Right lobe of liver (tissue), 6 donors: Measurements from ENCODE around the gene PRKCZ. TPM values are rescaled to one million over a fixed set of nuclear protein-coding genes. Genes with fewer than 3 reads are reported as not detected.

Experiments used
- ATAC-seq, 4 donors: fragments of 200-7000 bp; cut with Tn5 transposase; one replicate each; pipeline ENCODE4 v1.9.1; 2020; ENCODE audit warnings: mild to moderate bottlenecking in 4 of 4, moderate library complexity in 4 of 4
- DNase-seq, 3 donors: peaks; one replicate each; pipeline ENCODE4 v3.0.0-alpha.2; 2020
- H3K27ac ChIP-seq, 3 donors: fragments of 200-600 bp; one replicate each; pipeline ENCODE4 v1.8.0; 2022
- H3K27me3 ChIP-seq, 2 donors: fragments of 200-600 bp; one replicate each; pipeline ENCODE4 v1.8.0; 2022
- H3K36me3 ChIP-seq, 4 donors: fragments of 200-600 bp; sonication (generic) in 1 of 4; one replicate each; pipeline versions ENCODE4 v1.5.1 to v1.8.0; 2017 to 2022; ENCODE audit warnings: control low read depth in 1 of 4
- H3K4me1 ChIP-seq, 4 donors: fragments of 200-600 bp; sonication (generic) in 1 of 4; one replicate each; pipeline versions ENCODE4 v1.5.1 to v1.8.0; 2017 to 2022; ENCODE audit warnings: control low read depth in 1 of 4
- H3K4me3 ChIP-seq, 3 donors: fragments of 200-600 bp; one replicate each; pipeline ENCODE4 v1.8.0; 2022
- H3K9me3 ChIP-seq, 4 donors: fragments of 200-600 bp; sonication (generic) in 1 of 4; one replicate each; pipeline versions ENCODE4 v1.5.1 to v1.8.0; 2017 to 2022; ENCODE audit warnings: control low read depth in 1 of 4
- CTCF ChIP-seq, 4 donors: fragments of 200-600 bp in 3 of 4; fragments of 450-650 bp in 1 of 4; IDR thresholded peaks; one replicate each; pipeline versions ENCODE4 v1.5.1 to v1.8.0; 2016 to 2022; ENCODE audit warnings: antibody characterized with exemption in 4 of 4, mild to moderate bottlenecking in 2 of 4
- POLR2A ChIP-seq: fragments of 450-650 bp; IDR thresholded peaks from one replicate; pipeline ENCODE4 v1.6.1; 2017; ENCODE audit warnings: antibody characterized with exemption, mild to moderate bottlenecking
- WGBS: methylation state at CpG from one replicate; pipeline ENCODE4 v1.1.6; 2018; ENCODE audit warnings: low coverage, low lambda C conversion rate; ENCODE audit not compliant: insufficient coverage; ENCODE audit errors: missing lambda C conversion rate; 5-methylcytosine and 5-hydroxymethylcytosine counted together
- intact Hi-C, 2 donors: fragments of 100-400 bp; cut with DNase I; formaldehyde crosslinking; loops; one replicate each; pipeline versions ENCODE4 v1.11.2 to v1.14.1; 2022
- total RNA-seq, 6 experiments: library from RNA; depleted of rRNA in 2 of 6; stranded (reverse); fragments of >200 nt in 2 of 6; fragmentation: NEBNext Ultra II Directional in 3 of 6; extraction: Animal tissue kit (Norgen Biotek cat#: 25700) in 3 of 6; gene quantifications; one replicate each; pipeline versions ENCODE4 v1.1.0 to v1.2.4, GENCODE V29; 2016 to 2023
- donor health status: DM: no; HTN: yes; CAD: no.
- donor health status: DM: no; HTN: no; CAD: no.
- donor health status: DM: no; HTN: no; CAD: no.
- donor health status: DM: no; HTN: yes; CAD: no.
- donor health status: DM: no; HTN: yes; CAD: no.

PRKCZ gene
- total RNA-seq, 6 experiments from 2014 or later, result 10.3 to 20.1 (median 15.8) TPM

- TF ChIP-seq CTCF (IDR thresholded peaks at IDR 0.05) (no peak), POLR2A (no peak)
- no peak overlapping the region for H3K4me3 ChIP-seq
- H3K9me3 ChIP-seq, result no peaks in the 10 kb centered on the region
- peaks cover 0 to 9% (median 0%) of the 10 kb centered on the region in 4 donors for H3K36me3 ChIP-seq
- no peak overlapping the region for H3K27ac ChIP-seq
- no peaks in the 10 kb centered on the region for H3K4me1 ChIP-seq
- ATAC-seq (no peak), DNase-seq (no peak)
- 97% methylated on average over 5 of the region's 36 CpGs for WGBS
- H3K27me3 ChIP-seq, result no peaks in the 10 kb centered on the region
- intact Hi-C loops, result no loop called here
These were observed 20.8 kb downstream of the PRKCZ start for GRCh38 chr1:2070800-2071530.

- DNase-seq, result no peak
- 76% methylated on average over 15 of the region's 25 CpGs for WGBS
- no peak for ATAC-seq
These were observed 22.0 kb downstream of the PRKCZ start for GRCh38 chr1:2072109-2072806.

GRCh38 chr1:2072891-2073290, 22.7 kb downstream of the PRKCZ start:
- intact Hi-C loops, result no loop called here
- H3K4me3 ChIP-seq, result no peak overlapping the region
- H3K4me1 ChIP-seq, result no peaks in the 10 kb centered on the region
- H3K36me3 ChIP-seq, result peaks cover 0 to 9% (median under 1%) of the 10 kb centered on the region in 4 donors
- no CpG with 5 or more reads among the region's 14 CpGs for WGBS
- H3K27ac ChIP-seq, result no peak overlapping the region
- DNase-seq (no peak), ATAC-seq (no peak)
- no peaks in the 10 kb centered on the region for H3K27me3 ChIP-seq
- TF ChIP-seq CTCF (IDR thresholded peaks at IDR 0.05), result no peak
- no peak for TF ChIP-seq POLR2A
- peaks cover 0 to 3% (median under 1%) of the 10 kb centered on the region in 4 donors for H3K9me3 ChIP-seq

More at GRCh38 chr1:2072109-2072806, 22.0 kb downstream of the PRKCZ start:
- Histone ChIP-seq H3K4me3 (no peak overlapping the region), H3K4me1 (no peaks in the 10 kb centered on the region), H3K27ac (no peak overlapping the region), H3K36me3 (peaks cover 0 to 9% (median 0%) of the 10 kb centered on the region in 4 donors), H3K27me3 (no peaks in the 10 kb centered on the region), H3K9me3 (no peaks in the 10 kb centered on the region)
- intact Hi-C loops, result no loop called here
- TF ChIP-seq CTCF (IDR thresholded peaks at IDR 0.05) (no peak), POLR2A (no peak)

- DNase-seq (no peak), ATAC-seq (no peak)
- no peak for TF ChIP-seq CTCF (IDR thresholded peaks at IDR 0.05)
- no peak for TF ChIP-seq POLR2A
- intact Hi-C loops, result no loop called here
- Histone ChIP-seq H3K4me1 (no peaks in the 10 kb centered on the region), H3K9me3 (peaks cover 0 to 9% (median 2%) of the 10 kb centered on the region in 4 donors), H3K27me3 (no peaks in the 10 kb centered on the region), H3K36me3 (peaks cover 0 to 2% (median under 1%) of the 10 kb centered on the region in 4 donors), H3K27ac (no peak overlapping the region), H3K4me3 (no peak overlapping the region)
- 82% methylated on average over 27 of the region's 59 CpGs for WGBS
These were observed 23.4 kb downstream of the PRKCZ start for GRCh38 chr1:2073382-2074230.
